Astrocyte (in vitro differentiated cells and primary cell): ENCODE measurements around the gene IFNLR1. TPM values are rescaled to one million over a fixed set of nuclear protein-coding genes. Genes with fewer than 3 reads are reported as not detected.

Experiments used
- DNase-seq: peaks from one replicate; pipeline ENCODE4 v3.0.0-alpha.2; 2010; ENCODE audit warnings: low read depth
- FAIRE-seq: peaks from 2 replicates; lab custom pipeline; 2011; peaks lifted over from hg19 to GRCh38; lab: Jason Lieb, UNC
- H2AFZ ChIP-seq: 2 replicates; pipeline ENCODE4 v1.6.0; 2012; ENCODE audit warnings: low read depth, low read length, inconsistent platforms
- H3K27ac ChIP-seq: 2 replicates; pipeline ENCODE4 v1.5.1; 2011; ENCODE audit warnings: low read depth, low read length, inconsistent platforms
- H3K27me3 ChIP-seq: 2 replicates; pipeline ENCODE4 v1.6.0; 2011; ENCODE audit warnings: low read length, inconsistent platforms; ENCODE audit not compliant: insufficient read depth
- H3K36me3 ChIP-seq: 2 replicates; pipeline ENCODE4 v1.5.1; 2011; ENCODE audit warnings: low read length, inconsistent platforms; ENCODE audit not compliant: insufficient read depth
- H3K4me1 ChIP-seq: 2 replicates; pipeline ENCODE4 v1.5.1; 2011; ENCODE audit warnings: low read length, inconsistent platforms; ENCODE audit not compliant: insufficient read depth
- H3K4me2 ChIP-seq: 2 replicates; pipeline ENCODE4 v1.6.0; 2012; ENCODE audit warnings: low read length, inconsistent platforms
- H3K4me3 ChIP-seq: 2 replicates; pipeline ENCODE4 v1.5.1; 2011; ENCODE audit warnings: low read depth, mild to moderate bottlenecking, low read length, inconsistent platforms; ENCODE audit not compliant: insufficient read depth
- H3K79me2 ChIP-seq: 2 replicates; pipeline ENCODE4 v1.6.0; 2012; ENCODE audit warnings: mild to moderate bottlenecking, low read length, inconsistent platforms; ENCODE audit not compliant: insufficient read depth
- H3K9ac ChIP-seq: 2 replicates; pipeline ENCODE4 v1.6.0; 2012; ENCODE audit warnings: mild to moderate bottlenecking, low read length, inconsistent platforms
- H3K9me3 ChIP-seq: 2 replicates; pipeline ENCODE4 v1.5.1; 2012; ENCODE audit warnings: low read depth, mild to moderate bottlenecking, low read length, inconsistent platforms; ENCODE audit not compliant: insufficient read depth
- H4K20me1 ChIP-seq: 2 replicates; pipeline ENCODE4 v1.6.0; 2012; ENCODE audit warnings: low read length, inconsistent platforms; ENCODE audit not compliant: insufficient read depth
- H3K27ac Mint-ChIP-seq: one replicate; pipeline ENCODE4 v1.8.0; 2021; ENCODE audit warnings: mild to moderate bottlenecking, mixed read lengths; ENCODE audit not compliant: unreplicated experiment
- H3K27me3 Mint-ChIP-seq: one replicate; pipeline ENCODE4 v1.8.0; 2021; ENCODE audit warnings: low read depth, mixed read lengths; ENCODE audit not compliant: unreplicated experiment
- H3K36me3 Mint-ChIP-seq: one replicate; pipeline ENCODE4 v1.8.0; 2021; ENCODE audit warnings: low read depth, mixed read lengths; ENCODE audit not compliant: unreplicated experiment
- H3K4me1 Mint-ChIP-seq: one replicate; pipeline ENCODE4 v1.8.0; 2021; ENCODE audit warnings: low read depth, mixed read lengths; ENCODE audit not compliant: unreplicated experiment
- H3K4me3 Mint-ChIP-seq: one replicate; pipeline ENCODE4 v1.8.0; 2021; ENCODE audit warnings: mild to moderate bottlenecking, moderate library complexity, mixed read lengths; ENCODE audit not compliant: unreplicated experiment
- H3K9me3 Mint-ChIP-seq: one replicate; pipeline ENCODE4 v1.8.0; 2021; ENCODE audit warnings: mild to moderate bottlenecking, mixed read lengths; ENCODE audit not compliant: unreplicated experiment
- EZH2 ChIP-seq: IDR thresholded peaks from 2 replicates; pipeline ENCODE4 v1.6.1; 2012; ENCODE audit warnings: mild to moderate bottlenecking, low read length, inconsistent platforms; ENCODE audit not compliant: insufficient read depth
- total RNA-seq: library from RNA; stranded (reverse); gene quantifications from 2 replicates; pipeline ENCODE4 v1.2.1, GENCODE V29; 2021
- TF ChIP-seq, protein P1 (sequence below): IDR thresholded peaks from 2 replicates; pipeline ENCODE4 v1.5.1; 2011; ENCODE audit warnings: low read depth, mild to moderate bottlenecking, inconsistent platforms, low read length, moderate library complexity; ENCODE audit not compliant: insufficient read depth

Gene IFNLR1
- total RNA-seq, 1 donor from 2014 or later = 1.5 TPM

- Histone ChIP-seq H3K9ac (no peak overlapping the region), H2AFZ (no peak overlapping the region), H4K20me1 (no peaks in the 10 kb centered on the region), H3K36me3 (no peaks in the 10 kb centered on the region), H3K4me3 (no peak overlapping the region), H3K27me3 (peaks cover 2% of the 10 kb centered on the region), H3K79me2 (no peaks in the 10 kb centered on the region), H3K4me2 (no peak overlapping the region), H3K4me1 (no peaks in the 10 kb centered on the region), H3K27ac (no peak overlapping the region), H3K9me3 (no peaks in the 10 kb centered on the region)
- peaks cover 22% of the 10 kb centered on the region for H3K27me3 Mint-ChIP-seq
- peaks cover 3% of the 10 kb centered on the region for H3K9me3 Mint-ChIP-seq
- no peak overlapping the region for H3K27ac Mint-ChIP-seq
- no peak overlapping the region for H3K4me3 Mint-ChIP-seq
- H3K36me3 Mint-ChIP-seq = no peaks in the 10 kb centered on the region
- no peak for DNase-seq
- no peaks in the 10 kb centered on the region for H3K4me1 Mint-ChIP-seq
- FAIRE-seq = no peak
- TF ChIP-seq, protein P1, sequence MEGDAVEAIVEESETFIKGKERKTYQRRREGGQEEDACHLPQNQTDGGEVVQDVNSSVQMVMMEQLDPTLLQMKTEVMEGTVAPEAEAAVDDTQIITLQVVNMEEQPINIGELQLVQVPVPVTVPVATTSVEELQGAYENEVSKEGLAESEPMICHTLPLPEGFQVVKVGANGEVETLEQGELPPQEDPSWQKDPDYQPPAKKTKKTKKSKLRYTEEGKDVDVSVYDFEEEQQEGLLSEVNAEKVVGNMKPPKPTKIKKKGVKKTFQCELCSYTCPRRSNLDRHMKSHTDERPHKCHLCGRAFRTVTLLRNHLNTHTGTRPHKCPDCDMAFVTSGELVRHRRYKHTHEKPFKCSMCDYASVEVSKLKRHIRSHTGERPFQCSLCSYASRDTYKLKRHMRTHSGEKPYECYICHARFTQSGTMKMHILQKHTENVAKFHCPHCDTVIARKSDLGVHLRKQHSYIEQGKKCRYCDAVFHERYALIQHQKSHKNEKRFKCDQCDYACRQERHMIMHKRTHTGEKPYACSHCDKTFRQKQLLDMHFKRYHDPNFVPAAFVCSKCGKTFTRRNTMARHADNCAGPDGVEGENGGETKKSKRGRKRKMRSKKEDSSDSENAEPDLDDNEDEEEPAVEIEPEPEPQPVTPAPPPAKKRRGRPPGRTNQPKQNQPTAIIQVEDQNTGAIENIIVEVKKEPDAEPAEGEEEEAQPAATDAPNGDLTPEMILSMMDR = no peak
- TF ChIP-seq EZH2 = no peak
These were observed 39.7 kb upstream of the IFNLR1 start for GRCh38 chr1:24226749-24227148.

DNA sequence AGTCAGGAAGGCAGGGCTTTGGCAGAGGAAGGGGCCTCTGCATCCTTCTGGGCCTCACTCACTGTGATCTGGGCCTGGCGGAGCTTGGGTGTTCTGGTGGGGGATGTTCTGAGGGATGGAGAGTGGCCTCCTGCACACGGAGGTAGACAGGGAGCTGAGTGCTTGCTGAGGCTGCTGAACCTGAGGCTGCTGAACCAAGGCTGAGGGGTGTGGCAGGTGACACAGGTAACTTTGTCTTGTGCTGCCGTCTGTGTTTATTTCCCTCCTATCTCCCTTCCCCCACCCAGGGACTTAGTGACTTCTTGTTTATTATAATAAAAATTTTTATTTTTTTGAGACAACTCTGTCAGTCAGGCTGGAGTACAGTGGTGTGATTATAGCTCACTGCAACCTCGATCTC lies 37.7 kb upstream of the IFNLR1 start:
- Histone ChIP-seq H3K4me1 (no peaks in the 10 kb centered on the region), H3K79me2 (no peaks in the 10 kb centered on the region), H3K36me3 (no peaks in the 10 kb centered on the region), H3K9ac (no peak overlapping the region), H3K4me2 (no peak overlapping the region), H2AFZ (no peak overlapping the region), H3K4me3 (no peak overlapping the region), H3K9me3 (no peaks in the 10 kb centered on the region), H3K27me3 (peaks cover 4% of the 10 kb centered on the region), H4K20me1 (no peaks in the 10 kb centered on the region), H3K27ac (no peak overlapping the region)
- H3K27ac Mint-ChIP-seq = no peak overlapping the region
- H3K4me1 Mint-ChIP-seq = no peaks in the 10 kb centered on the region
- H3K36me3 Mint-ChIP-seq = no peaks in the 10 kb centered on the region
- no peak overlapping the region for H3K4me3 Mint-ChIP-seq
- peaks cover 27% of the 10 kb centered on the region for H3K27me3 Mint-ChIP-seq
- no peaks in the 10 kb centered on the region for H3K9me3 Mint-ChIP-seq
- no peak for TF ChIP-seq EZH2
- TF ChIP-seq, protein P1 = no peak
- DNase-seq = no peak
- no peak for FAIRE-seq

- Mint-ChIP-seq H3K4me1 (no peaks in the 10 kb centered on the region), H3K36me3 (no peaks in the 10 kb centered on the region), H3K9me3 (no peaks in the 10 kb centered on the region), H3K27me3 (peaks cover 31% of the 10 kb centered on the region), H3K27ac (no peak overlapping the region), H3K4me3 (no peak overlapping the region)
- H3K4me3 ChIP-seq = no peak overlapping the region
- DNase-seq = no peak
- no peak overlapping the region for H3K9ac ChIP-seq
- H3K36me3 ChIP-seq = no peaks in the 10 kb centered on the region
- H3K27ac ChIP-seq = no peak overlapping the region
- TF ChIP-seq, protein P1 = no peak
- no peak for TF ChIP-seq EZH2
- no peak overlapping the region for H2AFZ ChIP-seq
- H4K20me1 ChIP-seq = no peaks in the 10 kb centered on the region
- H3K4me1 ChIP-seq = no peaks in the 10 kb centered on the region
- H3K9me3 ChIP-seq = no peaks in the 10 kb centered on the region
- no peak overlapping the region for H3K4me2 ChIP-seq
- no peak for FAIRE-seq
- peaks cover 4% of the 10 kb centered on the region for H3K27me3 ChIP-seq
- no peaks in the 10 kb centered on the region for H3K79me2 ChIP-seq
These were observed 37.0 kb upstream of the IFNLR1 start for GRCh38 chr1:24224086-24224485.
